Measurements from ENCODE around the gene TBC1D22A.

The TBC1D22A gene

DNA sequence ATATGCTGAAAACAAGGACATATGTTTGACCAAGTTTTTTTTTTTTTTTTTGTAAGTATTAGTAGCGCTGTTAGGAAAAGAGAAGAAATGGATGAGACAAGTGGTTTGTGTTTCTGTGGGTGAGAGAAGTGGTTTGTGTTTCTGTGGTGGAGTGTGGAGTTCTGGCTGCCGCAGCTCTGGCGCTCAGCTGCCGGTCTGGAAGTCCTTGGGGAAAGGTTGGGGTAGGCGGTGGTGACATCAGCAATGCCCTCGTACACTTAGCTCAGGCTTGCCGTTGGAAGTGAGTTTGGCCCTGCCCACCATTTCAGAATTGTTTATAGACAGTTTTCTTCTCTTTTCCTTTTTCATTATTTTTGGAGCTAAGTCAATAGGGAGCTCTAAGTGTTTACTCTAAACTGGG lies 116.6 kb downstream of the TBC1D22A start:
- no peak for DNase-seq (ENCODE audit: low read depth in 3 of 3, low spot score in 1 of 3)

DNA sequence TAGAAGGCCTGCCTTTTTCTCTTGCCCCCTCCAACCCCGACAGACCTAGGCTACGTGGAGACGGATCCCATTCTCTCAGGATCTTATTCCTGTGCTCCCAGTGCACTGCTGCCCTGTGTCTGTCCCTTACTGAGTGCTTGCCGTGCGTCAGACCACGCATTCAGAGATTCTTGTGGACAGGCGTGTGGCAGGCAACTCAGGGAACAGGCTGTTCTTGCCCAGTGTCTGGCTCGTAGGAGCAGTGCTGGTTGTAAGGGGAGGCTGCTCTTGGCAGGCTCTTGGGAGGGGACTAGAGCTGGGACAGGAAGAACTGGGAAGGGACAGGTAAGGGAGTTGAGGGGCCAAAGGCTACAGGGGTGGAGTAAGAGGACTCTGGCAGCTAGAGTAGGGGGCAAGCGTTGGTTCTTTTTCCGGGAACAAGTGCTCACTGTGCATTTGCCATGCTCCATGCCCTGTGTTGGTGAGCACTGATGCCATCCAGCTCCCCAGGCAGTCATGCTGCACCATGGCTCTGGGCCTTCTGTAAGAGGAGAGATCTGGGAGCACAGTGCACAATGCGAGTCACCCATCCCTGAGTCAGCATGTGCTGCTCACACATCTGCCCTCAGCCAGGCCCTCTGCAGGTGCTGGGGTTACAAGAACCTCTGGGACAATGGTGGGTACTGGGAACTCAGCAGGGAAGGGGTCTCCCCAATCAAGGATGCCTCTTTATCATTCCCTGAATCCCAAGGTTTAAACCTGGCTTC lies 119.1 kb downstream of the TBC1D22A start:
- DNase-seq (ENCODE audit: low read depth in 3 of 3, low spot score in 1 of 3) = no peak

GRCh38 chr22:46883092-46883910 lies 120.9 kb downstream of the TBC1D22A start:
- no peak for DNase-seq (ENCODE audit: low read depth in 3 of 3, low spot score in 1 of 3)

- no peak for DNase-seq (ENCODE audit: low read depth in 3 of 3, low spot score in 1 of 3)
These were observed 121.9 kb downstream of the TBC1D22A start for GRCh38 chr22:46884365-46884764.

GRCh38 chr22:46887978-46888377 lies 125.5 kb downstream of the TBC1D22A start:
- no peak for DNase-seq (ENCODE audit: low read depth in 3 of 3, low spot score in 1 of 3)

DNA sequence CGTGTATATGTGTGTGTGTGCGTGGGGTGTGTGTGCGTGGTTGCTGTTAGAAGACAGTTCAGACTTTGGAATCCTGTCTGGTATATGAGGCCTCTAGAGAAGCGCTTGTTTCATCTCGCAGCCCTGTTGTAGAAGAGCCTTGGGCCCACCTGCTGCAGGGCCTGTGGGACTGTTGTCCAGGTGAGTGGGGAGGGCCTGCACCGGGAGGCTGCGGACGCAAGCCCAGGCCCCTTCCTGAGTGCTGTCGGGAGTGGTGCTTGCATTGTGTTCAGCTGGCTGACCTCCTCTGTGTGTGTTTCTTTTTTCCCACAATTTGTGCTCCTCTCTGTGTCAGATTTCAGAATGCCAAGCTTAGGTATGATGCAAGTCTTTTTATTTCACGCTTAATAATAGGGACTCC lies 128.4 kb downstream of the TBC1D22A start:
- DNase-seq (ENCODE audit: low read depth in 3 of 3, low spot score in 1 of 3) = no peak

DNA sequence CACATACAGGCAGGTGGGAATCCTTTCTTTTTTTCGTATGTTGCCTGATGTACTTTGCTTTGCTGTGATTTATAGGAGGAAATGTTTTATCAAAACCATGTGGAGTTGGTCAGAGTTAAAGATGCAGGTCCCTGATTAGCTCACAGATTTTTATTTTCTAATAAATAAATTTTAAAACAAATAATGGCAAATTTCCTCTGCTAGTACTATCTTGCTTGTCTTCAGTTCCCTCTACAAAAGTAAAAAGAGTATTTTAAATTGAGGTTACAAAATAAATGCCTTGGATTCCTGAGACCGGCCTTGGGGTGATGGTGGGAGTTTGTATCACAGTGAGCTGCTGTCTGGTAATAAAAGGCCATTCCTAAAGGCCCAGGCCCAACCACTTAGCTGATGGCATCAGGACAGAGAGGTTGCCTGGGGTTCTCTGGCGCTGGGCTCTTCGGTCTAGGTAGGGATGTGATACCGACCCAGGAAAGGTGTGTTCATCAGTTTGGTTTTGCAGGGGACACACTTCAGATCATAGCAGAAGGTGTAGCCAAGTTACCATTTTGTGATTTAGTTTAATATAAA lies 129.0 kb downstream of the TBC1D22A start:
- DNase-seq (ENCODE audit: low read depth in 3 of 3, low spot score in 1 of 3) = no peak

GRCh38 chr22:46892866-46893265 lies 130.4 kb downstream of the TBC1D22A start:
- DNase-seq (ENCODE audit: low read depth in 3 of 3, low spot score in 1 of 3) = no peak

- DNase-seq (ENCODE audit: low read depth in 3 of 3, low spot score in 1 of 3) = no peak
These were observed 131.0 kb downstream of the TBC1D22A start for GRCh38 chr22:46893281-46894020.

- no peak for DNase-seq (ENCODE audit: low read depth in 3 of 3, low spot score in 1 of 3)
These were observed 131.7 kb downstream of the TBC1D22A start for GRCh38 chr22:46894081-46894671.

- DNase-seq (ENCODE audit: low read depth in 3 of 3, low spot score in 1 of 3) = no peak
These were observed 132.6 kb downstream of the TBC1D22A start for GRCh38 chr22:46894851-46895640.

- no peak for DNase-seq (ENCODE audit: low read depth in 3 of 3, low spot score in 1 of 3)
These were observed 133.3 kb downstream of the TBC1D22A start for GRCh38 chr22:46895753-46896152.

GRCh38 chr22:46896166-46896565 lies 133.7 kb downstream of the TBC1D22A start:
- DNase-seq (ENCODE audit: low read depth in 3 of 3, low spot score in 1 of 3) = no peak

- DNase-seq (ENCODE audit: low read depth in 3 of 3, low spot score in 1 of 3) = no peak
These were observed 134.3 kb downstream of the TBC1D22A start for GRCh38 chr22:46896568-46897245.

- DNase-seq (ENCODE audit: low read depth in 3 of 3, low spot score in 1 of 3) = no peak
These were observed 134.8 kb downstream of the TBC1D22A start for GRCh38 chr22:46897246-46897623.

GRCh38 chr22:46900549-46900948 lies 138.1 kb downstream of the TBC1D22A start:
- DNase-seq (ENCODE audit: low read depth in 3 of 3, low spot score in 1 of 3) = no peak

DNA sequence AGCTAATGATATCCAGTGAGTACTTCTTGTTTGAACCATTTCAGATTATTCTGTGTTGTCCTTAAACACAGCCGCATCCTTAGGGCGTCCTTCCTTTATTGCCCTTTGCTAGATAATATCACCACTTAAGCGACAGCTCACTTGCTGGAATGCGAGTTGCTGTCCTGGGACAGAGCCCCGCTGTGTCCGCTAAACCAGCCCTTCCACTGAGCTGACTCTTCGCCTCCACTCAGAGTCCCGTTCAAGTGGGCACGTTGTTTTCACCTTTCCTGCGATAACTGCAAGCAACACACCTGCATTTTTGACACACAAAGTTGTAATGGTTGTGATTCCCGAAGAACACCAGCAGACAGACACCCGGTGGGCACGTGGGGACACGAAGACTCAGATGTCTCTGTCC lies 140.0 kb downstream of the TBC1D22A start:
- no peak for DNase-seq (ENCODE audit: low read depth in 3 of 3, low spot score in 1 of 3)

DNA sequence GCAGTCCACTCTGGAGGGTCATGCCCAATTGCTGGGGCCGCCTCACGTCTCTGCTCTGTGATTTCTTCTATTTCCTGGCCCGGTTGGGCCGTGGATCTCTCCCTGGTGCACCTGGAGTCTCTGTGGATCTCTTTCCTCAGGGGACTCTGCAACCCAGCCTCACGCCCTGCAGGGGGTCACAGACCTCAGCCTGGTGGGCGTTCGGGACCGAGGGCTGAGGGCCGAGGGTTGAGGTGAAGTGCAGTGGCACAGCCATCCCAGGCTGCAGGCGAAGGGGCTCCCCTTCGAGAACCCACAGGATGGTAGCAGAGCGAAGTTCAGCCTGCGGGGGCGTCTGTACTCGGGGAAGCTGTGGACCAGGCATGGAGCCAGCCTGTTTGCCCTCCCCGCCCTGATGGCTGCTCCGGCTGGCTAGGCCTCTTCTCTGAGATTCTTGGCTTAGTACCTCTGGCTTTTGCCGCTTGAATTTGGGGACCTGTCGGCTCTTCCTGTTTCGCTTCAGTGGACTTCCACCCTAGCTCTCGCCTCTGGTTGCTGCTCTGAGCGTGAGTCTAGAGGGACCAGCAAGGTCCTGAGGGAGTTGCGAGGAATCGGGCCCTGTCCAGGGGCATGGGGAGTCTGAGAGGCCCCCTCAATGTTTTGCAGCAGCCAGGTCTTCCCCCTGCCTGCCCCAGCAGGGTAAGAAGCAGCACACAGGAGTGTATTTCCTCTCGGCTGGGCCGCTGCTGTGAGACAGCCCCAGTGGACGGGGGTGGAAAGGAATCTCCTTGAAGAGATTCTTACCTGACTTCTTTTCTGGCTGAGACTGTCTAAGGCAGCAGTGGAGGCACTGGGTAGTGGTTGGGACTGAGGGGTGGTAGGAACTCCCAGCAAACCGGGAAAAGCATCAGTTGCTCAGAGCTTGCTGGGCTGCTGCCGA lies 140.8 kb downstream of the TBC1D22A start:
- DNase-seq (ENCODE audit: low read depth in 3 of 3, low spot score in 1 of 3) = no peak

DNA sequence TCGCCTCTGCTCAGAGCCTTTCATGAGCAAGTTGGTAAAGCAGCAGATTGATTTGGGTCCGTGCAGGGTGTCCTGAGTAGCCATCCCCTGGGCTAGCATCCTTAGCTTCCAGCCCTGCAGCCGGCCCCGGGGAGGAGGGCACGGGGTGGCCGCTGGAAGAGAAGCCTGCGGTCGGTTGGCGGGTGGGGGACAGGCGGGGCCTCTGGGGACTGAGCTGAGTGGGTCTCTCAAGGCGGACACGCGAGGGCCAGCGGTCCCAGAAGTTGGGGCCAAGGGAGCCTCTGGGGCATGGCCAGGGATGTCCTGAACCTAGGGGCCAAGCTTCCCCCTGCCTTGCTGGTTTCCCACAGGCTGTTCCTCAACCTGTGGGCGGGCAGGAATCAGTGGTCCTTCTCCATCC lies 143.0 kb downstream of the TBC1D22A start:
- DNase-seq (ENCODE audit: low read depth in 3 of 3, low spot score in 1 of 3) = no peak
